Gastrocnemius medialis (tissue), 4 donors: Measurements from ENCODE around the gene CSTB. TPM values are rescaled to one million over a fixed set of nuclear protein-coding genes. Genes with fewer than 3 reads are reported as not detected.

ENCODE experiments used
- ATAC-seq, 2 donors: fragments of 150-250 bp; one replicate each; pipeline ENCODE4 v1.9.1; 2016
- DNase-seq, 2 donors: peaks; one replicate each; pipeline ENCODE4 v3.0.0-alpha.2; 2019
- H3K27ac ChIP-seq, 4 donors: fragments of 200-600 bp; sonication (generic); 1 replicate in 1 of 4; 2 replicates in 3 of 4; pipeline ENCODE4 v1.5.1; 2016 to 2018; ENCODE audit warnings: mild to moderate bottlenecking in 2 of 4, moderate library complexity in 1 of 4
- H3K27me3 ChIP-seq, 3 donors: fragments of 200-600 bp; sonication (generic) in 2 of 3; 1 replicate in 1 of 3; 2 replicates in 2 of 3; pipeline versions ENCODE4 v1.5.1 to v1.6.0; 2016 to 2019; ENCODE audit warnings: mild to moderate bottlenecking in 1 of 3, moderate library complexity in 1 of 3
- H3K36me3 ChIP-seq, 2 donors: fragments of 200-600 bp; sonication (generic) in 1 of 2; one replicate each; pipeline ENCODE4 v1.5.1; 2017 to 2018
- H3K4me1 ChIP-seq, 2 donors: fragments of 200-600 bp; sonication (generic) in 1 of 2; one replicate each; pipeline ENCODE4 v1.5.1; 2016 to 2017; ENCODE audit warnings: mild to moderate bottlenecking in 2 of 2
- H3K4me3 ChIP-seq, 4 donors: fragments of 200-600 bp; sonication (generic) in 3 of 4; 1 replicate in 1 of 4; 2 replicates in 3 of 4; pipeline ENCODE4 v1.5.1; 2016 to 2019; ENCODE audit warnings: mild to moderate bottlenecking in 2 of 4
- H3K9me3 ChIP-seq, 3 donors: fragments of 200-600 bp; sonication (generic) in 2 of 3; 1 replicate in 1 of 3; 2 replicates in 2 of 3; pipeline ENCODE4 v1.5.1; 2016 to 2019
- CTCF ChIP-seq, 5 experiments: fragments of 450-650 bp in 3 of 5; fragments of 200-600 bp in 2 of 5; sonication (generic) in 2 of 5; IDR thresholded peaks in 4 of 5; conservative IDR thresholded peaks in 1 of 5; 1 replicate in 4 of 5; 2 replicates in 1 of 5; pipeline ENCODE4 v1.5.1; 2016 to 2019; ENCODE audit warnings: antibody characterized with exemption in 5 of 5, mild to moderate bottlenecking in 3 of 5, moderate library complexity in 3 of 5
- POLR2A ChIP-seq, 2 donors: fragments of 450-650 bp; IDR thresholded peaks; one replicate each; pipeline ENCODE4 v1.6.1; 2017; ENCODE audit warnings: antibody characterized with exemption in 2 of 2, mild to moderate bottlenecking in 2 of 2, moderate library complexity in 2 of 2
- in situ Hi-C, 4 donors: fragments of 200-750 bp; cut with MboI; loops; one replicate each; pipeline versions ENCODE4 v1.15.0 to v1.8.0; 2017; ENCODE audit warnings: low sequenced_read_pairs in 4 of 4
- intact Hi-C: fragments of 100-400 bp; cut with DNase I; formaldehyde crosslinking; loops from one replicate; pipeline ENCODE4 v1.15.1; 2023; ENCODE audit warnings: low total_unique reads
- total RNA-seq, 4 donors: library from RNA; depleted of rRNA; stranded (reverse); fragments of >200 nt; gene quantifications; one replicate each; pipeline versions ENCODE4 v1.1.0 to v1.2.3, GENCODE V29; 2016

CSTB gene
- total RNA-seq, 4 donors from 2014 or later, result 1.3 to 5.9 (median 5.2) TPM

DNA sequence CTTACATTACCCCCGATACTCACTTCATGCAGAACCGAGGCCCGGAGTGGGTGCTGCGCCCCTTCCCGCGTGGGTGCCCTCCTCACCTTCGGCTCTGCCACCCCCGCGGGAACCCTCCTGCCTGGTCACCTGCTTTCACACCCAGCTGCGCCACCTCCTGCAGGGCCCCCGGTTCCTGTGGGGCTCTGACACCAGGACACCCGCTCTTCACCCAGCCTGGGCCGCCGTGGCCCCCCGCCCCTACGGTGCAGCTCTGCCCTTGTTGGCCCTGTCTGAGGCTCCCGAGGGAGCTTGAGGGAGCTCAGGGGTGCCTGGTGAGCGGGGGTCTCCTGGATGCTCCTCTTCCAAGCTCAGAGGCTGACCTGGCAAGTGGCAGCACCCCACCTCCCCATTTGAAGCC lies 32.3 kb upstream of the CSTB start:
- DNase-seq (no peak), ATAC-seq (no peak)
- intact Hi-C loops (no loop called here), in situ Hi-C loops (loop anchor here in 2 of 4 donors (10.0 to 25.0 kb wide), 2 partner anchors 96 kb away; partner anchors contain the start of gene PDXK (in 1 of the 2))
- Histone ChIP-seq H3K9me3 (no peaks in the 10 kb centered on the region), H3K27me3 (no peaks in the 10 kb centered on the region), H3K4me1 (peaks cover 21% of the 10 kb centered on the region in 2 donors), H3K36me3 (peaks cover 0 to 3% of the 10 kb centered on the region in 2 donors), H3K27ac (no peak overlapping the region), H3K4me3 (no peak overlapping the region)
- TF ChIP-seq CTCF (IDR thresholded peaks at IDR 0.05 in 4 of 5, conservative IDR thresholded peaks at IDR 0.05 in 1 of 5) (no peak), POLR2A (IDR thresholded peaks at IDR 0.05) (no peak)

- intact Hi-C loops, result no loop called here
Measured at GRCh38 chr21:43806017-43806710, 30.1 kb upstream of the CSTB start.

GRCh38 chr21:43805275-43805800 lies 29.2 kb upstream of the CSTB start:
- DNase-seq (no peak), ATAC-seq (no peak)
- H3K4me3 ChIP-seq, result no peak overlapping the region
- no peaks in the 10 kb centered on the region for H3K4me1 ChIP-seq
- in situ Hi-C loops, result loop anchor here in 2 of 4 donors (10.0 to 25.0 kb wide), 2 partner anchors 93 to 99 kb away; partner anchors contain the start of gene PDXK (in 1 of the 2)
- intact Hi-C loops, result no loop called here
- H3K36me3 ChIP-seq, result peaks cover 0 to 34% of the 10 kb centered on the region in 2 donors
- no peak for TF ChIP-seq POLR2A (IDR thresholded peaks at IDR 0.05)
- TF ChIP-seq CTCF (IDR thresholded peaks at IDR 0.05 in 4 of 5, conservative IDR thresholded peaks at IDR 0.05 in 1 of 5), result no peak
- H3K27me3 ChIP-seq, result no peaks in the 10 kb centered on the region
- H3K27ac ChIP-seq, result no peak overlapping the region
- no peaks in the 10 kb centered on the region for H3K9me3 ChIP-seq

More at GRCh38 chr21:43806017-43806710, 30.1 kb upstream of the CSTB start:
- Histone ChIP-seq H3K9me3 (no peaks in the 10 kb centered on the region), H3K27me3 (no peaks in the 10 kb centered on the region), H3K36me3 (peaks cover 0 to 25% of the 10 kb centered on the region in 2 donors), H3K4me1 (peaks cover 6 to 7% of the 10 kb centered on the region in 2 donors), H3K27ac (no peak overlapping the region), H3K4me3 (no peak overlapping the region)
- no peak for DNase-seq
- no peak for ATAC-seq
- TF ChIP-seq POLR2A (IDR thresholded peaks at IDR 0.05) (no peak), CTCF (IDR thresholded peaks at IDR 0.05 in 4 of 5, conservative IDR thresholded peaks at IDR 0.05 in 1 of 5) (no peak)
- in situ Hi-C loops, result loop anchor here in 2 of 4 donors (10.0 to 25.0 kb wide), 2 partner anchors 94 to 99 kb away; partner anchors contain the start of gene PDXK (in 1 of the 2)

DNA sequence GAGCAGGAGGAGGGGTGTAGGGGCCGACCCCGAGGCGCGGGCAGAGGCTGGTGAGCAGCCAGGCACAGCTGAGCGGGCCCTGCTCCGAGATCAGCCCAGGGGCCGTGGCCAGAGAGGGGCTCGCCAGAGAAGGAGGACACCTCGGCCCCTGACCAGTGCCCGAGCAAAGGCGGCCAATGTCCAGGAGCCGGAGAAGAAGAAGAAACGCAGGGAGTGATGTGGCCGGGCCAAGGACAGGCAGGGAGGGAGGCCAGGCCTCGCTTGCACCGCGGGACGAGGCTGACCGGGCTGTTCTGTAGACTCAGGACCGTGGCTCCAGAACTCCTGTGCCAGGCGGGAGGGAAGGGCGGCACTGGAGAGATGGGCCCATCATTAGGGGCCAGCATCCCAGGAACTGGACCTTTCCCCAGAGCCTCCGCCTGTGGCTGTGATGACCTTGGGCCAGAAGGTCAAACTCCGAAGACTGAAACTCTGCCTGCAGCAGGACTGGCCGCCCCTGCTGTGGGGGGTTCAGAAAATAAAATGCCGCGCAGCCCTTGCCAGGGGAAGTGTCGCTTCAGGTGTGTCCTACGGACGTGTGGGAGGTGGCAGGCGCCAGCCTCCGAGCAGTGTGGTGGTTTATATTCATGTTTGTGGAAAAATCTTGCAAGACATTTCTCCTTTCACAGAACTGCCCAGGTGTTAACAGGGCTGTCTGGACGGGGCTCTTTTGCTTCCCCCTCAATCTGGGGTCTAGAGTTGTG lies 27.6 kb upstream of the CSTB start:
- Histone ChIP-seq H3K27me3 (no peaks in the 10 kb centered on the region), H3K36me3 (peaks cover 0 to 48% of the 10 kb centered on the region in 2 donors), H3K27ac (no peak overlapping the region), H3K9me3 (no peaks in the 10 kb centered on the region), H3K4me3 (no peak overlapping the region), H3K4me1 (no peaks in the 10 kb centered on the region)
- in situ Hi-C loops, result loop anchor here in 2 of 4 donors (10.0 to 25.0 kb wide), 2 partner anchors 91 to 101 kb away; partner anchors contain the start of gene PDXK (in 1 of the 2)
- TF ChIP-seq CTCF (IDR thresholded peaks at IDR 0.05 in 4 of 5, conservative IDR thresholded peaks at IDR 0.05 in 1 of 5) (no peak), POLR2A (IDR thresholded peaks at IDR 0.05) (no peak)
- no peak for DNase-seq
- intact Hi-C loops, result no loop called here
- ATAC-seq, result no peak
